ENCODE measurements around the gene APBB2. TPM values are rescaled to one million over a fixed set of nuclear protein-coding genes. Genes with fewer than 3 reads are reported as not detected.

The APBB2 gene
- total and polyA plus RNA-seq, 2 of the 8 experiments (the other 6 are each of a cell fraction or from before 2014, with no cell fraction given): 58.7 to 59.4 TPM

GRCh38 chr4:41219421-41219950, 5.1 kb upstream of the APBB2 start (continued):
- no peak for TF ChIP-seq NANOG (IDR thresholded peaks at IDR 0.05; ENCODE audit: insufficient read depth, low read depth, low read length, poor library complexity, severe bottlenecking)
- TF ChIP-seq EP300 (IDR thresholded peaks at IDR 0.05; ENCODE audit: borderline replicate concordance in 1 of 2, low read depth in 2 of 2, low read length in 2 of 2): no peak
- TF ChIP-seq USF2 (IDR thresholded peaks at IDR 0.05; ENCODE audit: low read length): no peak
- TF ChIP-seq FOSL1 (IDR thresholded peaks at IDR 0.05; ENCODE audit: insufficient read depth, low read depth, low read length): no peak
- TF ChIP-seq SAP30 (IDR thresholded peaks at IDR 0.05; ENCODE audit: insufficient read depth, insufficient replicate concordance, low read length): no peak
- TF ChIP-seq ATF2 (IDR thresholded peaks at IDR 0.05; ENCODE audit: low read length): no peak
- TF ChIP-seq EZH2 (IDR thresholded peaks at IDR 0.05; ENCODE audit: low read depth, low read length, severe bottlenecking): no peak
- TF ChIP-seq SIN3A (conservative IDR thresholded peaks at IDR 0.05 in 1 of 2, IDR thresholded peaks at IDR 0.05 in 1 of 2; ENCODE audit: low read depth in 1 of 2, low read length in 2 of 2): no peak

Data from H1 (cell line).